ENCODE data around the gene FBXW5. TPM values are rescaled to one million over a fixed set of nuclear protein-coding genes. Genes with fewer than 3 reads are reported as not detected.

The FBXW5 gene
- total RNA-seq, 4 donors from 2014 or later: 329 to 469 (median 435) TPM

DNA sequence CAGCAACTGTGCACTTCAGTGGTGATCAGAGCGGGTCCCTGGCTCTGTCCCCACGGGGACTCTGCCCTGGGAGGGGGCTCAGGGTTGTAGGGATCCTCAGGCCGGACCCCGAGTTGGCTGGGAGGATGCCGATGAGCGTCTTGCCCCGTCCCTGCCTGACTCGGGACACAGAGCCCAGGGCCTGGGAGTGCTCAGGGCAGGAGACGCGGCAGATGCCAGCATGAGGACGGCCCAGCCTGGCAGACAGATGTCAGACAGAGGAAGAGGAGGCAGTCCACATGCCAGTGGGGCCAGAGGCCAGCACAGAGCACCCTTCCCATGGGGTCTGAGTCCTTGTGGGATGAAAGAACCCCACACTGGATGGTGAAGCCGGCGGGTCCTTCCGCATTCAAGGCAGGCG is 18.8 kb upstream of the FBXW5 start:
- H3K4me3 ChIP-seq: no peak overlapping the region
- ATAC-seq (no peak), DNase-seq (no peak)
- no peak for TF ChIP-seq POLR2A (IDR thresholded peaks at IDR 0.05)
- no peak overlapping the region for H3K27ac ChIP-seq
- no peaks in the 10 kb centered on the region for H3K4me1 ChIP-seq
- intact Hi-C loops (cut with DNase I; ENCODE audit: low total_unique reads): no loop called here
- no peaks in the 10 kb centered on the region for H3K9me3 ChIP-seq
- peaks cover 0 to 6% (median 0%) of the 10 kb centered on the region in 3 donors for H3K27me3 ChIP-seq
- no peaks in the 10 kb centered on the region for H3K36me3 ChIP-seq
- in situ Hi-C loops (cut with MboI; ENCODE audit: low sequenced_read_pairs in 4 of 4): no loop called here

DNA sequence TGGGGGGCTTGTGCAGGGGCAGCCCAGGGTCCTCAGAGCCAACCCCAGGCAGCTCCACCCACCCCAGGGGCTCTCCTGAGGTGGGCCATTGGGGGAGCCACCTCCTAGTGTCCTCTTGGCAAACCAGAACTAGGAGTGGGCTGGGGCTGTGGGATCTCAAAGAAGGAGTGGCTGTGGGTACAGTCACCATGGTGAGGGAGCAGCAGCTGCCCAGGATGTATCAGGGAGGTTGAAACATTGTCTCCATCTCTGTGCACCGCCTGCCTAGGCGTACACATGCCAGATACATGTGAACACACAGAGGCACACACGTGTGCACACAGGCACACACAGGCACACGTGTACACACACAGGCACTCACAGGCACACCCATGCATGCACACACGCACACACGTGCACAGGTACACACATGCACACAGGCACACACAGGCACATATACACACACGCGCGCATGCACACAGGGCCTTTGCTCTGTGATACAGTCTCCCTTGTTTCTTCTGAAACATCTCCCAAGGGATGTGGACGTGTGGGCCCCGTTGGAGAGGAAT is 18.2 kb upstream of the FBXW5 start:
- TF ChIP-seq, protein P1, sequence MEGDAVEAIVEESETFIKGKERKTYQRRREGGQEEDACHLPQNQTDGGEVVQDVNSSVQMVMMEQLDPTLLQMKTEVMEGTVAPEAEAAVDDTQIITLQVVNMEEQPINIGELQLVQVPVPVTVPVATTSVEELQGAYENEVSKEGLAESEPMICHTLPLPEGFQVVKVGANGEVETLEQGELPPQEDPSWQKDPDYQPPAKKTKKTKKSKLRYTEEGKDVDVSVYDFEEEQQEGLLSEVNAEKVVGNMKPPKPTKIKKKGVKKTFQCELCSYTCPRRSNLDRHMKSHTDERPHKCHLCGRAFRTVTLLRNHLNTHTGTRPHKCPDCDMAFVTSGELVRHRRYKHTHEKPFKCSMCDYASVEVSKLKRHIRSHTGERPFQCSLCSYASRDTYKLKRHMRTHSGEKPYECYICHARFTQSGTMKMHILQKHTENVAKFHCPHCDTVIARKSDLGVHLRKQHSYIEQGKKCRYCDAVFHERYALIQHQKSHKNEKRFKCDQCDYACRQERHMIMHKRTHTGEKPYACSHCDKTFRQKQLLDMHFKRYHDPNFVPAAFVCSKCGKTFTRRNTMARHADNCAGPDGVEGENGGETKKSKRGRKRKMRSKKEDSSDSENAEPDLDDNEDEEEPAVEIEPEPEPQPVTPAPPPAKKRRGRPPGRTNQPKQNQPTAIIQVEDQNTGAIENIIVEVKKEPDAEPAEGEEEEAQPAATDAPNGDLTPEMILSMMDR (IDR thresholded peaks at IDR 0.05 in 4 of 5, conservative IDR thresholded peaks at IDR 0.05 in 1 of 5): no peak
- no peak for TF ChIP-seq POLR2A (IDR thresholded peaks at IDR 0.05)

DNA sequence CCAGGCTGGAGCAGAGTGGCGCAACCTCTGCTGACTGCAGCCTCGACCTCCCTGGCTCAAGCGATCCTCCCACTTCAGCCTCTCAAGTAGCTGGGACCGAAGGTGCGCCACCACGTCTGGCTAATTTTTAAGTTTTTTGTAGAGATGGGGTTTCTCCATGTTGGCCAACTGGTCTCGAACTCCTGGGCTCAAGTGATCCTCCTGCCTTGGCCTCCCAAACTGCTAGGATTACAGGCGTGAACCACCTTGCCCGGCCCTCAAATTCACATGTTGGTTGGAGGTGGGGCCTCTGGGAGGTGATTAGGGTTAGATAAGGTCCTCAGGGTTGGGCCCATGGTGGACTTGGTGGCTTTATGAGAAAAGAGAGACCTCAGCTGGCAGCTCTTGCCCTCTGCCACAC is 17.6 kb upstream of the FBXW5 start:
- Histone ChIP-seq H3K27ac (no peak overlapping the region), H3K4me3 (no peak overlapping the region), H3K4me1 (no peaks in the 10 kb centered on the region), H3K9me3 (no peaks in the 10 kb centered on the region), H3K27me3 (peaks cover 0 to 6% (median 0%) of the 10 kb centered on the region in 3 donors), H3K36me3 (no peaks in the 10 kb centered on the region)
- DNase-seq (no peak), ATAC-seq (no peak)
- no peak for TF ChIP-seq POLR2A (IDR thresholded peaks at IDR 0.05)
- TF ChIP-seq, protein P1 (IDR thresholded peaks at IDR 0.05 in 4 of 5, conservative IDR thresholded peaks at IDR 0.05 in 1 of 5): no peak
- in situ Hi-C loops (cut with MboI; ENCODE audit: low sequenced_read_pairs in 4 of 4) (no loop called here), intact Hi-C loops (cut with DNase I; ENCODE audit: low total_unique reads) (no loop called here)

More for the DNA sequence above, 18.2 kb upstream of the FBXW5 start:
- no peak overlapping the region for H3K4me3 ChIP-seq
- intact Hi-C loops (cut with DNase I; ENCODE audit: low total_unique reads): no loop called here
- in situ Hi-C loops (cut with MboI; ENCODE audit: low sequenced_read_pairs in 4 of 4): no loop called here
- no peaks in the 10 kb centered on the region for H3K36me3 ChIP-seq
- H3K4me1 ChIP-seq: no peaks in the 10 kb centered on the region
- H3K27ac ChIP-seq: no peak overlapping the region
- DNase-seq (no peak), ATAC-seq (no peak)
- H3K9me3 ChIP-seq: no peaks in the 10 kb centered on the region
- H3K27me3 ChIP-seq: peaks cover 0 to 6% (median 0%) of the 10 kb centered on the region in 3 donors

DNA sequence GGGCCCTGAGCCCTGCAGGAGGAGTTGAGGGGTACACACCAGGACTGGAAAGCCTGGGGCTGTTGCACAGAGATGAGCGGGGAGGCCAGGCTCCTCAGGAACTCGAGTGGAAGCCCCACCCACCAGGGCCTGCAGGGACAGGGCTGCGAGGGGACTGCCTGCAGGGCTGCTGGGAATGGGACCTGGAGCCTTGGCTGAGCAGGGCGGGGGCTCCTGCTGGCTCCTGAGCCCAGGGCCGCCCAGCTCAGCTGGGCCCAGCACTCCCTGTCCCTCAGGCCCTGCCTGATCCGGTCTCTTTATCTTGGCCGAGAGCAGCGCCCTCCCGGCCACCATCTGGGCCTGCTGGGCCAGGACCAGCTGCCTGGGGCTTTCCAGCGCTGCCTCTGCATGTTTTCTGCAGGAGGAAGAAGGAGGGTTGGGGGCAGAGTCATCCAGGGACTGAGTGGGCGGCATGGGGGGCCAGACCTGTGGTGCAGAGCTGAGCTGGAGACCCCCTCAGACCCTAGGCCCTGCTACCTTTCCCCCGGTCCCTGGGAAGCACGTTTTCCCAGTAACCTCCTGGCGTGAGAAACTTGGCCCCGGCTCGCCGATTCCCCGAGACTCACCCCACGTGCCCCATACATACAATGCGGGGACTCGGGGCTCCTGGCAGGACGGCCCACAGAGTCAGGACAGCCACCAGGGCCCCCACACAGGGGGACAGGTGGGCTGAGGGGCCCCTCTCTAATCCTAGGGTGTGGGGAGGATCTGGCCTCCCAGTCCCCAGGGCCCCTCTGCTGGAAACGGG is 16.9 kb upstream of the FBXW5 start:
- peaks cover 0 to 6% (median 0%) of the 10 kb centered on the region in 3 donors for H3K27me3 ChIP-seq
- intact Hi-C loops (cut with DNase I; ENCODE audit: low total_unique reads): no loop called here
- in situ Hi-C loops (cut with MboI; ENCODE audit: low sequenced_read_pairs in 4 of 4): no loop called here
- no peak for TF ChIP-seq POLR2A (IDR thresholded peaks at IDR 0.05)
- TF ChIP-seq, protein P1 (IDR thresholded peaks at IDR 0.05 in 4 of 5, conservative IDR thresholded peaks at IDR 0.05 in 1 of 5): no peak
- no peaks in the 10 kb centered on the region for H3K36me3 ChIP-seq
- no peak overlapping the region for H3K27ac ChIP-seq
- no peak for DNase-seq
- no peaks in the 10 kb centered on the region for H3K4me1 ChIP-seq
- no peak for ATAC-seq
- no peaks in the 10 kb centered on the region for H3K9me3 ChIP-seq
- H3K4me3 ChIP-seq: no peak overlapping the region

DNA sequence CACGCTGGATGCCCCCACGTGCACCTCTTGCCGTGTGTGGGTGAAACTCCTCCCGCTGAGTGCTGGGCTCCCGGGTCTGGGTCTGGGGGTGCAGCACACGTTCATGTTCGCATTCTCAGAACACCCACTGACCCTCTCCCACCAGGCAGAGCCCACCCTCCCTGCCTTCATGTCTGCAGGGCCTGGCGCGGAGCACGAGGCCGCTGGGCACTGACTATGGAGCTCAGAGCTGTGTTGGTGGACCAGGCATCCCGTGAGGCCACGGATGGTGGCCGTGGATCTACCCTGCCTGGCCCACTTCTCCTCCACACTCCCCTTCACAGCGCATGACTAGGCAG is 16.4 kb upstream of the FBXW5 start:
- intact Hi-C loops (cut with DNase I; ENCODE audit: low total_unique reads): no loop called here
- Histone ChIP-seq H3K4me3 (no peak overlapping the region), H3K9me3 (no peaks in the 10 kb centered on the region), H3K36me3 (no peaks in the 10 kb centered on the region), H3K27me3 (peaks cover 0 to 3% (median 0%) of the 10 kb centered on the region in 3 donors), H3K4me1 (no peaks in the 10 kb centered on the region), H3K27ac (no peak overlapping the region)
- TF ChIP-seq POLR2A (IDR thresholded peaks at IDR 0.05): no peak
- TF ChIP-seq, protein P1 (IDR thresholded peaks at IDR 0.05 in 4 of 5, conservative IDR thresholded peaks at IDR 0.05 in 1 of 5): no peak
- in situ Hi-C loops (cut with MboI; ENCODE audit: low sequenced_read_pairs in 4 of 4): no loop called here
- ATAC-seq (no peak), DNase-seq (no peak)
